ENCODE results near the gene KCNA10.

The KCNA10 gene

GRCh38 chr1:110504226-110504625 is 14.7 kb downstream of the KCNA10 start:
- no peak for TF ChIP-seq CTCF (IDR thresholded peaks at IDR 0.05; ENCODE audit: low read depth, low read length, missing control alignments)
- DNase-seq (ENCODE audit: extremely low read depth, low read depth) = no peak
- H3K4me3 ChIP-seq (replicated peaks; ENCODE audit: low read depth, low read length) = no peak overlapping the region

DNA sequence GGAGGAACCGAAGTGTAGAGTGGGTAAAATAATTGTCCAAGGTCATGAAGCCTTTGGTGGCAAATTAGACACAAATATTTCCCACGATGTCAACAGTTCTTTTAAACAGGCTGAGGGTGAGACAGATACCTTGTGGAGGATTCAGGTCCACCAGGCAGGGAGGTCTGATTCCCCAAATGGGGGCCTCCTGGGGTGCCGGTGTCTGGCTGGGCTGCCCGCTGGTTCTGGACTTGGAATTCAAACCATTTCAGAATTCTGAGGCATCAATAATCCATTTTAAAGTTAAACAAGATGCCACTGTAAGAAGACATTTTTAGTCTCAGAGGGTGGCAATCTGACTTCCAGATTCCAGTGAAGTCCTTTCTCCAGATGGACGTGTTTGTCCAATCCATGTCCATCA is 15.5 kb downstream of the KCNA10 start:
- TF ChIP-seq CTCF (IDR thresholded peaks at IDR 0.05; ENCODE audit: low read depth, low read length, missing control alignments) = no peak
- no peak for DNase-seq (ENCODE audit: extremely low read depth, low read depth)
- no peak overlapping the region for H3K4me3 ChIP-seq (replicated peaks; ENCODE audit: low read depth, low read length)

GRCh38 chr1:110502402-110503151 is 16.4 kb downstream of the KCNA10 start:
- no peak for DNase-seq (ENCODE audit: extremely low read depth, low read depth)
- no peak for TF ChIP-seq CTCF (IDR thresholded peaks at IDR 0.05; ENCODE audit: low read depth, low read length, missing control alignments)
- no peak overlapping the region for H3K4me3 ChIP-seq (replicated peaks; ENCODE audit: low read depth, low read length)

DNA sequence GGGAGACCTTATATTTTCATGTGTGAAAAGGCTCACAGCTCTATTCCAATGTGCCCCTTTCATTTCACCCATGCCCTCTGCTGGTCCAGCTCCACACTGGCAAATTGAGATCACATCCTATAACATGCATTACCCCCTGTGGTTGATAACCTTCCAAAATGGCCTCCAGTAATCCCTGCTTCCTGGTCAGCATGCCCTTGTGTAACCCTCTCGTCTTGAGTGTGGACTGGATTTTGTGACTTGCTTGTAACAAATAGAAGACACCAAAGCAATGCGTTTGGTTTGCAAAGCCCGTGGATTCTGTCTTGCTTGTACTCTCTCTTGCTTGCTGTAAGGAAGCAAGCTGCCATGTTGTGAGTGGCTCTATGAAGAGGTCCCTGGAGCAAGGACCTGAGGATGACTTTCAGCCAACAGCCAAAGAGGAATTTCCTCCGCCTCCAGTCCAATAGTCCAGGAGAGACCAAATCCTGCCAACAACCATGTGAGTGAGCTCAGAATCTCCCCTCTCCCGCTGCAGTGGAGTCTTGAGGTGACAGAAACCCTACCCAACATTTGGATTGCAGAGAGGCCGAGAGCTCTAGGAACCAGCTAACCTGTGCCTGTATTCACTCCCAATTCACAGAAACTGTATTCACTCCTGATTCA is 17.4 kb downstream of the KCNA10 start:
- TF ChIP-seq CTCF (IDR thresholded peaks at IDR 0.05; ENCODE audit: low read depth, low read length, missing control alignments) = no peak
- DNase-seq (ENCODE audit: extremely low read depth, low read depth) = no peak
- H3K4me3 ChIP-seq (replicated peaks; ENCODE audit: low read depth, low read length) = no peak overlapping the region

- no peak overlapping the region for H3K4me3 ChIP-seq (replicated peaks; ENCODE audit: low read depth, low read length)
- no peak for TF ChIP-seq CTCF (IDR thresholded peaks at IDR 0.05; ENCODE audit: low read depth, low read length, missing control alignments)
- no peak for DNase-seq (ENCODE audit: extremely low read depth, low read depth)
Observed at GRCh38 chr1:110498270-110498669, 20.7 kb downstream of the KCNA10 start.

- peak; percentile 90 for TF ChIP-seq CTCF (IDR thresholded peaks at IDR 0.05; ENCODE audit: low read depth, low read length, missing control alignments)
- H3K4me3 ChIP-seq (replicated peaks; ENCODE audit: low read depth, low read length) = no peak overlapping the region
- DNase-seq (ENCODE audit: extremely low read depth, low read depth) = peak; percentile 45
Observed at GRCh38 chr1:110495926-110496600, 22.9 kb downstream of the KCNA10 start.

Data from HFF-Myc (cell line).